ENCODE results near the gene ARHGAP25.

Gene ARHGAP25

DNA sequence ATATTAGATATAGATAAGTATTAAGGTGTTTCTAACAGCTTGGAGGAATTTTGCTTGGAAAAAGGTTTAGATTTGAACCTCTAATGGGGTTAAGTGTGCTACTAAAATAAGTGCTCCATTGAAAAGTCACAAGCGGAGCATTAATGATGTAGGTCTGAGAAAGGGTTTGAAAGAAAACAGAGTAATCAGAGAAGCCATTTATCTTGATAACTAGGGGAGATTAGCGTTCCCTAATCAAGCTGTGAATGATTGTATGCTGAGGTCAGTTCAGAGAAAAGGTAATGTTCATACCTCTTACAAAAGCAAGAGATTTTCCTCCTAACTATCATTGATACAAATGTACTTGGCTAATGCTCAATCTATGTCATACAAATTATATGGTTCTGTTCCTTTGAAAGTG lies 1.5 kb downstream of the ARHGAP25 start:
- H3K27me3 Mint-ChIP-seq (ENCODE audit: low read depth), result no peaks in the 10 kb centered on the region
- H3K4me1 Mint-ChIP-seq, result no peaks in the 10 kb centered on the region
- no peak overlapping the region for H3K4me3 Mint-ChIP-seq
- TF ChIP-seq, protein P1, sequence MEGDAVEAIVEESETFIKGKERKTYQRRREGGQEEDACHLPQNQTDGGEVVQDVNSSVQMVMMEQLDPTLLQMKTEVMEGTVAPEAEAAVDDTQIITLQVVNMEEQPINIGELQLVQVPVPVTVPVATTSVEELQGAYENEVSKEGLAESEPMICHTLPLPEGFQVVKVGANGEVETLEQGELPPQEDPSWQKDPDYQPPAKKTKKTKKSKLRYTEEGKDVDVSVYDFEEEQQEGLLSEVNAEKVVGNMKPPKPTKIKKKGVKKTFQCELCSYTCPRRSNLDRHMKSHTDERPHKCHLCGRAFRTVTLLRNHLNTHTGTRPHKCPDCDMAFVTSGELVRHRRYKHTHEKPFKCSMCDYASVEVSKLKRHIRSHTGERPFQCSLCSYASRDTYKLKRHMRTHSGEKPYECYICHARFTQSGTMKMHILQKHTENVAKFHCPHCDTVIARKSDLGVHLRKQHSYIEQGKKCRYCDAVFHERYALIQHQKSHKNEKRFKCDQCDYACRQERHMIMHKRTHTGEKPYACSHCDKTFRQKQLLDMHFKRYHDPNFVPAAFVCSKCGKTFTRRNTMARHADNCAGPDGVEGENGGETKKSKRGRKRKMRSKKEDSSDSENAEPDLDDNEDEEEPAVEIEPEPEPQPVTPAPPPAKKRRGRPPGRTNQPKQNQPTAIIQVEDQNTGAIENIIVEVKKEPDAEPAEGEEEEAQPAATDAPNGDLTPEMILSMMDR (IDR thresholded peaks at IDR 0.05; ENCODE audit: unreplicated experiment in 3 of 3), result no peak
- no peaks in the 10 kb centered on the region for H3K9me3 Mint-ChIP-seq
- no peaks in the 10 kb centered on the region for H3K36me3 Mint-ChIP-seq (ENCODE audit: low read depth)
- H3K27ac Mint-ChIP-seq, result no peak overlapping the region

- Mint-ChIP-seq H3K27ac (no peak overlapping the region), H3K9me3 (no peaks in the 10 kb centered on the region), H3K27me3 (ENCODE audit: low read depth) (no peaks in the 10 kb centered on the region), H3K4me1 (no peaks in the 10 kb centered on the region), H3K4me3 (no peak overlapping the region), H3K36me3 (ENCODE audit: low read depth) (no peaks in the 10 kb centered on the region)
- TF ChIP-seq, protein P1 (IDR thresholded peaks at IDR 0.05; ENCODE audit: unreplicated experiment in 3 of 3), result no peak
Observed at GRCh38 chr2:68737711-68738110, 3.1 kb downstream of the ARHGAP25 start.

DNA sequence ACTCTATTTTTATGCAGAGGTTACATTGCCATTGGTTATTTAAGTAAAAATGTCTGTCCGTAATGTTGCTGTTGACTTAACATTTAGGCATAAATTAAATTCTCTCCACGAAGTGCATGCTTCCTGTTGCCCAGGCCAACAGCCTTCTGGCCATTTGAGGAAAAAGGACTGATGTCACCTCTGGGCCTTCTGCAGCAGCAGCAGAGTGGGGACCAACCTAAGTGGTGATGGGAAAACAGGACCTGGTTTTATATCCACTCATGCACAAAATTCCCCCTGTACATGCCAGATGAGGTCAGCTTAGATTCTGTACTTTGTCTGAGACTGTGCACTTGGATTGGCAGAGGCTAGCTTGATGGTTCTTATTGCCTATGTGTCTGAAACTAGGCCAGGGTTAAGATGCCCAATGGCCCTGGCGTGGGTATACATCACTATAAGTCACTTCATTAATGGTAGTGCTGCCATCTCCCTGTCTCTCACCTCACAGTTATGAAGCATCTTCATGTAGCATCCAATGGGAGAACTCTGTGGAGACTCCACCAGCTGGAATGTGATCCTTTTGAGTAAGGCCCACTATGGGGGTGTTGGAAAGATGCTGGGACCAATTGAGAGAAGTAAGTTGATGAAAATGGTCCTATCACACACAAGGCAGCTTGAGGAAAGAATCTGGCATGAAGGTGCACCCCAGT lies 4.4 kb downstream of the ARHGAP25 start:
- Mint-ChIP-seq H3K4me1 (peaks cover under 1% of the 10 kb centered on the region), H3K27me3 (ENCODE audit: low read depth) (no peaks in the 10 kb centered on the region), H3K9me3 (no peaks in the 10 kb centered on the region), H3K27ac (no peak overlapping the region), H3K36me3 (ENCODE audit: low read depth) (no peaks in the 10 kb centered on the region), H3K4me3 (no peak overlapping the region)
- TF ChIP-seq, protein P1 (IDR thresholded peaks at IDR 0.05; ENCODE audit: unreplicated experiment in 3 of 3), result no peak

GRCh38 chr2:68739595-68740399 lies 5.2 kb downstream of the ARHGAP25 start:
- Mint-ChIP-seq H3K36me3 (ENCODE audit: low read depth) (no peaks in the 10 kb centered on the region), H3K4me3 (no peak overlapping the region), H3K27me3 (ENCODE audit: low read depth) (no peaks in the 10 kb centered on the region), H3K27ac (no peak overlapping the region), H3K4me1 (peaks cover 5% of the 10 kb centered on the region), H3K9me3 (no peaks in the 10 kb centered on the region)
- TF ChIP-seq, protein P1 (IDR thresholded peaks at IDR 0.05; ENCODE audit: unreplicated experiment in 3 of 3), result no peak

DNA sequence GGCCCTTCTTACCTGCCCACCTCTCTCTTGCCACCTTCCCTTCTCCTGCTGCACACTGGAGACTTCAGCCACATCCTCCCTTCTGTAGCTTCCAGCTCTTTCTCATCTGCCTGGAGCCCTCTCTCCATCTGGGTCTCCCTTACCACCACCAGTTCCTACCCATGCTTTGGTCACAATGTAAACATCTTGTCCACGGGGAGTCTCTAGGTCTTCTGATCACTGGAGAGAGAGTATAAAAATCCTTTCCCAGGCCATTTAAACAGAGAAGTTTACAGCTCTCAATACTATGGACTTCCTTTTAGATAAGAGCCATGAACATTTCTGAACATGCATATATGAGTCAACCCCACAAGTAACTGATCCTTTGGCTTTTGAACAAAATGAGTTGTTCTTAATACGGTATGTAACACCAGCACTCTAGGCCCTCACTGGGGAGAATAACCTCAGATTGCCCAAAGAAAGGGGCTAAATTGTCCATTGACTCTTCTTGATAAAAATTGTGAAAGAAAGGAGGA lies 5.8 kb downstream of the ARHGAP25 start:
- no peak overlapping the region for H3K27ac Mint-ChIP-seq
- no peaks in the 10 kb centered on the region for H3K9me3 Mint-ChIP-seq
- H3K36me3 Mint-ChIP-seq (ENCODE audit: low read depth), result no peaks in the 10 kb centered on the region
- TF ChIP-seq, protein P1 (IDR thresholded peaks at IDR 0.05; ENCODE audit: unreplicated experiment in 3 of 3), result no peak
- H3K27me3 Mint-ChIP-seq (ENCODE audit: low read depth), result peaks cover 3% of the 10 kb centered on the region
- no peak overlapping the region for H3K4me3 Mint-ChIP-seq
- H3K4me1 Mint-ChIP-seq, result peaks cover 5% of the 10 kb centered on the region
